ENCODE measurements around the gene SLC4A7.

DNA sequence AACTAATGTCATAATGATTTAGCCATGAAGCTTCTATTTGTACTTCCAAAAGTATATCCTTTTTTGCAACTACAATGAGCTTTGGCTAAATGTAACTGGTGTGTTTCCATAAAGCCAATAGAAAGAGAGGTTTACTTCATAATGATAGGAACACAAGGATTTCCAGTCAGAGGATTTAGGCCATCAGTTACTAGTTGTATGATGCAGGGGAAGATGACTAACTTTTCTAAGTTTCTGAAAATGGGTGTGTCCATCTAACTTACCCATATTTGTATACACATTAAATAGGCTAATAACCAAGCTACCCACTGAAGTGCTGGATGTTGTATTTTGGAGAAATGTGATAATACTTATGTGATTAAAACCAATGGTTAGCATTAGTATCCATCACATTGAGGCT, 55.7 kb downstream of the SLC4A7 start:
- no peak for TF ChIP-seq POLR2A (IDR thresholded peaks at IDR 0.05)
- TF ChIP-seq, protein P1, sequence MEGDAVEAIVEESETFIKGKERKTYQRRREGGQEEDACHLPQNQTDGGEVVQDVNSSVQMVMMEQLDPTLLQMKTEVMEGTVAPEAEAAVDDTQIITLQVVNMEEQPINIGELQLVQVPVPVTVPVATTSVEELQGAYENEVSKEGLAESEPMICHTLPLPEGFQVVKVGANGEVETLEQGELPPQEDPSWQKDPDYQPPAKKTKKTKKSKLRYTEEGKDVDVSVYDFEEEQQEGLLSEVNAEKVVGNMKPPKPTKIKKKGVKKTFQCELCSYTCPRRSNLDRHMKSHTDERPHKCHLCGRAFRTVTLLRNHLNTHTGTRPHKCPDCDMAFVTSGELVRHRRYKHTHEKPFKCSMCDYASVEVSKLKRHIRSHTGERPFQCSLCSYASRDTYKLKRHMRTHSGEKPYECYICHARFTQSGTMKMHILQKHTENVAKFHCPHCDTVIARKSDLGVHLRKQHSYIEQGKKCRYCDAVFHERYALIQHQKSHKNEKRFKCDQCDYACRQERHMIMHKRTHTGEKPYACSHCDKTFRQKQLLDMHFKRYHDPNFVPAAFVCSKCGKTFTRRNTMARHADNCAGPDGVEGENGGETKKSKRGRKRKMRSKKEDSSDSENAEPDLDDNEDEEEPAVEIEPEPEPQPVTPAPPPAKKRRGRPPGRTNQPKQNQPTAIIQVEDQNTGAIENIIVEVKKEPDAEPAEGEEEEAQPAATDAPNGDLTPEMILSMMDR (IDR thresholded peaks at IDR 0.05): no peak
